GM18907 (cell line): ENCODE results near the gene ZBTB46.
"Not testable (repeated sequence)": the region's sequence is repeated elsewhere in the genome, so short reads cannot be mapped to it uniquely, and the experiment has no call there.

Experiments
- ATAC-seq: cut with Tn5 transposase; IDR thresholded peaks from one replicate; pipeline ENCODE4 v1.9.1; 2021; ENCODE audit warnings: mild to moderate bottlenecking, moderate library complexity; ENCODE audit not compliant: unreplicated experiment

ZBTB46 gene

DNA sequence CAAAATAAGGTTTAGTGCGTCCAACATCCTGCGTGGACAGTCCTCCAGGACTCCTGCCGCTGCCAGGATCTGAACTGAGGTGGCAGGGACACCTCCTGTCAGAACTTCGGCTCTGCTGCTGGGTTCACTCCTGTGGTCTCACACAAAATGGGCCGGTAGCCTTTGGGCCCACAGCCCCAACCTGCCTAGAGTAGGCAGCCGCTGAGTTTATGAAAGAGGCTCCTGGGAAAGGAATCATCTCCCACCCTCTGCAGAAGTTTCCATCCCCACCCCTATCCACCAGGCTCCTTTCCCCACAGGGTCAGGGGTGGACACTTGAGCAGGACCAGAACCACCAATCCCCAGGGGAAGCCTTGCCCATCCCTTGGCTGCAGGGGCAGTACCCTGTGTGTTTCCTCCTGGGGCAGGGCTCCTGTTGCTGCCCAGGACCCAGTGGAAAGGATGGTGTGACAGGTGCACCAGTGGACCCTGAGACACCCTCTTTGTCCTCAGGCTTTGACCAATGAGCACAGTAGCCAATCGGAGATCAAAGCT lies 28.2 kb upstream of the ZBTB46 start:
- ATAC-seq, result no peak

DNA sequence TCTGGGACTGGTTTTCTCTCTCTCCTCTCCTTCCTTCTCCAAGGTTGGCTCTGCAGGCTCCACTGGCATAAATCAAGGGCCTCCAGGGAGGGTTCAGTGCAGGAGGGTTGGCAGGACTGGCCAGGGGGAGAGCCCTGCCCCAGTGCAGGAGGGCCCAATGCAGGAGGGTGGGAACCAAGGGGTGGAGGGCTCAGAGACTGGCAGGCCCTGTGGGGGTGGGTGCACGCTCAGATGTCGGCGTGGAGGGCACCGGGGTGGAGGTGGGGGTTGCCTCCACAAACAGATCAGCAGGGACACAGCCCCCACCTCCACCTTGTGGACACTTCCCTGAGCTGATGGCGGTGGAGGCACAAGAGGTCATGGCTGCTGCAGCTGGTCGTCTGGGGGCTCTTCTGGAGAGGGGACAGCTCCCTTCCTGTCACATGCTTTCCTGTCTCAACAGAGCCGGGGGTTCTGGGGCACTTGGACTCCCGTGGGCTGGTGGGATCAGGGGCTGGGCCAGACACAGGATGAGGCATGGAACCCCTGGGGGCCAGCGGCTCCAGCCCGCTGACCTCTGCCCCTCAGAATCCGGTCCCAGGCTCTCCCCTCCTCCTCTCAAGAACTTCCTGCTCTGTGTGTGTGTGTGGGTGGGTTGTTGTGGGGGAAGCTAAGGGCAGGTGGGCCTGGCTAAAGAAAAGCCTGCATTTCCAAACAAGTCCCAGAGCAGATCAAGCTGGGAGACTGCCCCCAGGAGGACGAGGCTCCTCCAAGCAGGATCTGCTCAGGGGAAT lies 27.5 kb upstream of the ZBTB46 start:
- ATAC-seq, result no peak

DNA sequence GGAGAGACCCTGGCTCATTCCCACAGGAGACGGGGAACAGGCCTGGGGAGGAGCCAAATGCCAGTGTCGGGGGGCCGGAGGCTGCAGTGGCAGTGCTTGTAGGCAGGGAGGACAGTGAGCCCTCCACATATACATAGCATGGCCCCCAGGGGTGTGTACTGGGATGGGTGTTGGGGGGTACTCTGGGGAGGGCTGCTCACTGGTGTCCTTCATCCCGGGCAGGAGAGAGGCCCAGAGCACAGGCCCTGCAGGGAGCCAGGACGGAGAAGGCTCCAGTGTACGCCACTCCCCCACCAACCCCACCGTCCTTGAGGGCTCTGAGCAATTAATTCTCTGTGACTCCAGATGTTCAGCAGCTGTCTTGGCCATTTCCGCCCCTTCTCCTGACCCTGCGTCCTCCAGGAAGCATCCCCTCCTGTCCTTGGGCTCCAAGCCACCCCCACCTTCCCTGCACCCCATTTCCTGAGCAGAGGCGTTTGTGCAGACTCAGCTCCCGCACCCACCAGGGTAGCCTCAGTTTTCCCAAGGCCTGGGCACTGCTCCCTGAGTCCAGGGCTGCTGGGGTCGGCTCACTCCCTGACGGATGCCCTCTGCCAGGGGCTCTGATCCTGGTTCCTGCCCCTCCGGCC lies 26.8 kb upstream of the ZBTB46 start:
- ATAC-seq, result no peak

DNA sequence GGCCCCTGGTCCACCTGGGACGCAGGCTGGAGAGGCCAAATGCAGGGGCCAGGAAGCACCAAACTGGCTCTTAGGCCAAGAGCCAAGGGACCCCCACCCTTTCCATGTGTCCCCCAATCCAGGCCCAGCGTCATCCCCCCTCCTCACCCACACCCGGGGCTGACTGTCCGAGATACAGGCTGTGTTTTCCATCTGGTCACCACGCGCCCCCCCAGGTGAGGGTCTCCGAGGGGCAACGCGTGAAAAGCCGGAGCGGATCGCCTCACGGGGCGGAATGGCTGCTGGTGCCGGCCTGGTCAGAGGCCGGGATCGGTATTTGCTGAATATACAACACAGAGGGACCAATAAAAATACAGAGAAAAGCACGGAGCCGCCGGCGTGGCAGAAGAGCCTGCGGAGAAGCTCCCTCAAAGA lies 25.0 kb upstream of the ZBTB46 start:
- no peak for ATAC-seq

DNA sequence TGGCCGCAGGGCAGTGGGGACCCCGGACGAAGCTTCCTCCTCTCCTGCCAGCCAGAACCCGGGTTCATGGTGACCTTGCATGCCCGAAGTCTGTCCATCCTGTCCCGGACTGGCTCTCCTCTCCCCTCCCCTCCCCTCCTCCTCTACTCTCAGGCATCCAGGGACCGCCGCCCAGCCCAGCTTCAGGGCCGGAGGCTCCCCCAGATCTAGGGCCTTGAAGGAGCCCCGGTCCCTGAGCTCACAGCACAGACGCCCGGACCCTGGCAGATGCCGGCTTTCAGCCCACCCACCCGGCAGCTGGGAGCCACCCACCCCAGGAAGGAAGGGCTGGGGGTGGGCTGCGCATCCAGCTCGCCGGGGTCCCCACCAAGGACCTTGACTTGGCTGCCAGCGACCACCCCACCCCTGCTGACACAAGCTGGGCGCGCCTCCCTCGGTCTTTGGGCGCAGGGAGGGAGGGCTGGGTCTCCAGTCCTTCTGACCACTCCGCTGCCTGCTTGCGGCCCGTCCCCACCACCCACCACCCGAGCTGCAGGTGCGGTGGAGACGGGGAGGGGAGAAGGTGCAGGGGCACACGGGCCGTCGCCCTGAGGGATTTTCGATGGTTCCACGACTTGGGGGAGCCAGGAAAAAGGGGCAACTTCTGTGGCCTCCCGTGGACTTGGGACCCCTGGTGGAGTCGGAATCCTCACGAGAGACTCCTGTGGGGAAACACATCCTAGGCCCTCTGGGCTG lies 24.5 kb upstream of the ZBTB46 start:
- ATAC-seq, result no peak

DNA sequence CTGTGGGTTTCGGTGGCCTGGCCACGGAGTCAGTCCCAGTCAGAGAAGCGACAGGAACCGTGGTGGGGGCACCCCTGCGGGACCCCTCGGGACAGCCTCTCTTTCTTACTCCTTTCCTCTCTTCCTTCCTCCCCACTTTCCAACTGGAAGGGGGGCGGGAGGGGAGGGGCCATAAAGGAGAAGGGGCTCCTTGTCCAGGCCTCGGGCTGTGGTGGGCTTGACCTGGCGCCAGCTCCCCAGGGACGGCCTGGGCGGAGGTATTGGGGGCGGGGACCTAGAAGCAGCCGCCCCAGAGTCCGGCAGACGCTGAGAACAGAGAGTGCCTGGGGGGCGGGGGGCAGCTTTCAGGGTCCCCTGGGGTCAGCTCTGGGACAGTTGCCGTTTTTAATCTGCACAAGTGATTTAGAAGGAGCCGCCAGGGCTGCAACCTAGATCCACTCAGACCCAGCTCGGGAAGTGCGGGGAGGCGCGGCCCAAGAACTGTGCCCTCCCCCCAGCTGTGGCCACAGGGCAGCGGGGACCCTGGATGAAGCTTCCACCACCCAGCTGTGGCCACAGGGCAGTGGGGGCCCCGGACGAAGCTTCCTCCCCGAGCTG lies 23.8 kb upstream of the ZBTB46 start:
- ATAC-seq, result no peak

DNA sequence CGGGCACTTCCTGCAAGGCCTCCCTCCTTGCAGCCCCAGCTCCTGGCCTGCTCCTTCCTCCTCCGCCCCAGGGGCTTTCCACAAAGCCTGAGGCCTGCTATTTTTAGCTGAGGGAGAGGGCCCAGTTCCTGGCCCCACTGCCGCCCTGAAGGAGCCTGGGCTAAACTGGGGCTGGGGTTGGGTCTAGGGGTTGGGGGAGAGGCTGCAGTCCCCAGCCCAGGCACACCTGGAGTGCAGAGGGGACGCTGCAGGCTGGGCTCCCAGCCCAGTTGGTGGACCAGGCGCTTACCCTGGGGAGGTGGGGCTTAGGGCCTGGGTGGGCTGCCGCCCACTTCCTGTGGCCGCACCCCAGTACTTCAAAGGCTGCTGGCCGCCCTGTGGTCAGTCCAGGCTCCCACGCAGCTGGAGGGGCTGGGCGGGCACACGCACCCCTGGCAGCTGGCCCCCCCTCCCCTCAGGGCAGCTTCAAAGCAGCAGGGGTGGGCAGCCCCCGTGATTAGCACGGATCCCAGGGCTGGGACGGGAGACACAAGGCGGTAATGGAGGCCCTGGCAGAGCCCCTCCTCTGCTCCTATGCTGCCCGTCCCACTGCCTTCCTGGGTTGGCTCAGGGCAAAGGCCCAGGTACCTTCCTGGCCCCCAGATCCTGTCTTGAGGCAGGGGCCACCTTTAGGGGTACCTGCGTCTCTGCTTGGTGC lies 23.2 kb upstream of the ZBTB46 start:
- no peak for ATAC-seq

DNA sequence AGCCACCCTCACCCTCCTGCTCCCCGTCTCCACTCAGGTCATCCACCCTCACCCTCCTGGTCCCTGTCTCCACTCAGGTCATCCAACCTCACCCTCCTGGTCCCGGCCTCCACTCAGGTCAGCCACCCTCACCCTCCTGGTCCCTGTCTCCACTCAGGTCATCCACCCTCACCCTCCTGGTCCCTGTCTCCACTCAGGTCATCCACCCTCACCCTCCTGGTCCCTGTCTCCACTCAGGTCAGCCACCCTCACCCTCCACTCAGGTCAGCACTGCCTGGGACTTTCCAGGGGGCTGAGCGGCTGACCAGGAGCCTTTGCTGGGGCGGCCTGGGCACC lies 22.6 kb upstream of the ZBTB46 start:
- not testable (repeated sequence) for ATAC-seq

DNA sequence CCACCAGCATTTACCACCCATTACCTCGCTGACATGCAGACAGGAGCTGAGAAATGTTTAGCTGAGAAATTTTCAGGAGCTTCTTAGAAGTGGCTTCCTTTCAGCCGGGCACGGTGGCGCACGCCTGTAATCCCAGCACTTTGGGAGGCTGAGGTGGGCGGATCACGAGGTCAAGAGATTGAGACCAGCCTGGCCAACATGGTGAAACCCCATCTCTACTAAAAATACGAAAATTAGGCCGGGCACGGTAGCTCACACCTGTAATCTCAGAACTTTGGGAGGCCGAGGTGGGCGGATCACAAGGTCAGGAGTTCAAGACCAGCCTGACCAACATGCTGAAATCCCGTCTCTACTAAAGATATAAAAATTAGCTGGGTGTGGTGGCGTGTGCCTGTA lies 20.5 kb upstream of the ZBTB46 start:
- ATAC-seq, result not testable (repeated sequence)

DNA sequence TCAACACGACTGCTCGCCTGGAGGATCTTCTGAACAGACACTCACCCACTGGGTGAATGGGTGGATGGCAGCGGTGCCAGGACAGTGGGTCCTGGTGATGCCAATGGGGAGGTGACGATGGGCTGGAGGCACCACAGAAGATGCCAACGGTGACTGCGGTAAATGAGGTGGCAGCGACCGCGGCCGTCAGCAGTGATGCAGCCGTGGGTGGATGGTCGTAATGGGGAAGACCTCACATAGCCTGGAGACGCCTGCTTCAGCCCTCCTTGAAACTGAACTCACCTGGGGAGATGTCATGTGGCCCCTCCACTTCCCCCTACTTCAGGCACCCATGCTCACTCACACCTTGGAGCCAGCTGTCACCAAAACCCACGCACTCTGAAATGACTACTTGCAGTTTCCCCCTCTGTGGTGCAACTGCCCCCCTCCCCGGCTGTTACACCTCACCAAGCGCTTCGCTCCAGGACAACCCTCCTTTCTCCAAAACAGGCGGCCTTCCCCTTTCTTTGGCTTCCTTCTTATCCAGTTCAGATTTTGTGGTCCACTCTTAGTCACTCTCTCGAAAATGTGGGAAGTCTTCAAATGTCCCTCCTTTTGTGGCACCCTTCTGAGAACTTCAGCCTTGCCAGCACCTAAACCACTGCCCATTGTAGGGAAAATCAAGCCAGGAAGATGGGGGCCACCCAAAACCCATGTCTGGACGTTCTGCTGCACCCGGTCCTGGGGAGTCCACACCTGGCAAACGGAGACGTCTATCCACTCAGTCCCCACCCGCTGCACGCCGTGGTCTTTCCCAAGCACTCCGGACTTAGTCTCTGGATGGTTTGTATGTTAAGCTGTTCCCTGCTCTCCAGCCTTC lies 19.9 kb upstream of the ZBTB46 start:
- peak; percentile 70 for ATAC-seq

DNA sequence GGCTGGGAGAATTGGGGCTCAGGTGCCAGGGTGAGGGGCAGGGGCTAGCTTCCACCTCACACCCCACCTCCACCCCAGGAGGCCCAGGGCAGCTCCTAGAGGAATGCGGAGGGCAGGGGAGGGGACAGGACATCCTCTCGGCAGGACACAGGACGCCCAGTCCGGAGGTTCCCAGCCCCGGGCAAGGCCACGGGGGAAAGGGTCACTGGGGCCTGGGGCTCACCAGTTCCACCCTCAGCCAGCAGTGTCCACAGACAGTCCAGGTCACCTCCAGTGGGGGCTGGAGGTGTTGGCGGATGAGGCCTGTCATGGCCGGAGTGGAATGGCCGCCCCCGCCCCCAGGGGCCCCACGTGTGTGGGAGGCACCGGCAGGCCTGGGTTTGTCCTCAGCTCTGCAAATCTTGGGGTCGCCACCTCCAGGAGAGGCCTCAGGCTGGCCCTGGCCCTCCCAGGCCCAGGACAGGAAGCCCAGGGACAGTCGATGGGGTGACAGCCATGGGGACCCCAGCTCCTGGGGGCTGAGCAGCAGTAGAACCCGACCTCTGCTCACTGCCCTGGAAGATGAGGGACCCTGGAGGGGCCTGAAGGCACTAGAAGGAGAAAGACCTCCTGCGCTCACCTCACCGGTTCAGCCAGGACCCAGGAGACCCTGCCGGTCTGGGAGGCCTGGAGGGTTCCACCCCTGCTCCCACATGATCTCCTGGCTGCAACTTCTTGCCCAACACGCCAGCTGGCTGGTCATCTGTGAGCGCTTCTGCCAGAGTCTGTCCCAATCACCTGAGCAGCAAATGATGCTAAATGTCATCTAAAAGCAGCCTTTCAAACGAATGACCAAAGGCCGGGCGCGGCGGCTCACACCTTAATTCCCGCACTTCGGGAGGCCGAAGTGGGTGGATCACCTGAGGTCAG lies 17.2 kb upstream of the ZBTB46 start:
- ATAC-seq, result no peak

DNA sequence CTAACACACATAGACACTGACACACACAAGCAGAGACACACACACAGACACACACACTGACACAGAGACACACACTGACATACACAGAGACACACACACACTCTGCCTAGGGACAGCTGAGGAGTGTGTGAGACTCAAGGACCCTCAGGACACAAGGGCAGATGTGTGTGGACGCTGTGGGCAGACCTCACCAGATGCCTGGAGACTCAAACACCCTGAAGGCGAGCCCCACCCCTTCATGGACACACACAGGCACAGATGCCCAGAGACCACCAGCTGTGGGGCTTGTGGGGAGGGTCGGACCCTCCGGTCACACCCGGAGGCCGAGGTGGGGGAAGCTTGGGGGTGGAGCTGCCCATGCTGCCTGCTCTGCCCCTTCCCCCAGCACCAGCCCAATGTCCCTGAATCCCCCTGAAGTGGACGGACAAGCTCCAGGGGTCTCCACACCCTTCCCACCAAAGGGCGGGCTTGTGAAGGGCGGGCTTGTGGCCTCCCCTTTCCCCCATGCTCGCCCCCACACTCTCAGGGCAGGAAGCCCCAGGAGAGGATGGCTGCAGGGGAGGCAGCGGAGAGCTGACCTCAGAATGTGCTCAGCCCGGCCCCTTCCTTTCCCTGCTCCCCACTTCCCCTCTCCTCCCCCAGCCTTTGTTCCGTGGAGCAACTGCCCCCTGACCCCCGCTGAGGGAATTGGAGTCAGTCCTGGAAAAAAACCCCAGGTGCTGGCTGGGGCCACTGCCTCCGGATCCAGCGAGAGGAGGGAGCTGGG lies 16.4 kb upstream of the ZBTB46 start:
- ATAC-seq, result no peak

DNA sequence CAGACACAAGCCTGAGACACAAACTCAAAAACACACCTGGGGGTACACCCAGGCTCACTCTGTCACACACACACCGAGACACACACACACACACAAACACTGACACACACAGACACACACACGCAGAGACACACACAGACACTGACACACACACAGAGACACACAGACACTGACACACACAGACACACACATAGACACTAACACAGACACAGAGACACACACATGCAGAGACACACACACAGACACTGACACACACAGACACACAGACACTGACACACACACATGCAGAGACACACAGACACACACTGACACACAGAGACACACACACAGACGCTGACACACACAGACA lies 15.8 kb upstream of the ZBTB46 start:
- no peak for ATAC-seq

DNA sequence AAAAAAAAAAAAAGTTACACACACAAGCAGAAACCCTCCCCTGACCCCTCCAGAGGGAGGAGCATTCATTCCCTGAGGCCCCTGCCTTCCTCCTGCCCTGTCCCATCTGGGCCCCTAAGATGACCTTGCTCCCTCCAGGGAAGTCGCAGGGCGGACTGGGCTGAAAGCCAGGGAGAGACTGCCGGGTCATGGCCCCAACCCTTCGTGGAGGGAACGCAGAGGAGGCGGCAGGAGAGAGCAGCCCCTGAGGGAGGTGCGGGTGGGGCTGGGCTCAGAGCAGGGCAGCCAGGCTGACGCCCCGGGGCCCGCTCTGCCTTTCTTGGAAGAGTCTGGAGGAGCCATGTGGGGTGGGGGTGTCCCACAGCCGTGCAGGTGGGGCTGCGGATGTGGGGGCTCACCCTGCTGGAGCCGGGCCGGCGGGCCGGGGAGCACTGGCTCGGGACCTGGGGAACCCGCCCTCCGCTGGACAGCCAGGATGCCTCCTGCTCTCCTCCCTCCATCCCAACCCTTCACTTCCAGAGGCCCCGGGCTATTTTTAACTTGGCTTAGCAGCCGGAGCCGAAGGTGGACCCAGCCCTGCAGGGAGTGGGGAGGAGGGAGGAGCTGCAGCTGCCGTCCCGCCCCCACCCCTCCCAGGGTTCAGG lies 15.2 kb upstream of the ZBTB46 start:
- no peak for ATAC-seq

DNA sequence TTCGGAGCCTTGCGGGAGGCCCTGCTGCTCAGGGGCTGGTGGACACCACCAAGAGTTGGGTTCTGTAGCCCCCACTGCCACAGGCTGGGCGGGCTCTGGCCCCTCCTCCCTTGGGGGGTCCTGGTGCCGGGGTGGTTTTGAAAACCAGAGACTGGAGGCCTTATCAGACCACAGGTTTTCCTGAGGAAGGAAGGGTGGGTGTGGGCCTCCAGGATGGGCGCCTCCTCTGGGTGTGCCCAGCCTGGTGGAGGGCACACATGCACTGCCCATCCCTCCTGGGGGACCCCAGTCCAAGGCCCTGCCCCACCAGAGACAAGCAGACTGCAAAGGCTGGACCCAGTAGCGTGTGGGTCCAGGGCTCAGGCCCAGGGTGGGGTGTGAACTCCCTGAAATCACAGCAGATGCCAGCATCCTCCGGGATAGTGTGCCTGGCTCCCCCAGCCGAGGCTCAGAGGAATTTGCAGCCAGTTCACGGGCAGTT lies 13.5 kb upstream of the ZBTB46 start:
- ATAC-seq, result no peak

DNA sequence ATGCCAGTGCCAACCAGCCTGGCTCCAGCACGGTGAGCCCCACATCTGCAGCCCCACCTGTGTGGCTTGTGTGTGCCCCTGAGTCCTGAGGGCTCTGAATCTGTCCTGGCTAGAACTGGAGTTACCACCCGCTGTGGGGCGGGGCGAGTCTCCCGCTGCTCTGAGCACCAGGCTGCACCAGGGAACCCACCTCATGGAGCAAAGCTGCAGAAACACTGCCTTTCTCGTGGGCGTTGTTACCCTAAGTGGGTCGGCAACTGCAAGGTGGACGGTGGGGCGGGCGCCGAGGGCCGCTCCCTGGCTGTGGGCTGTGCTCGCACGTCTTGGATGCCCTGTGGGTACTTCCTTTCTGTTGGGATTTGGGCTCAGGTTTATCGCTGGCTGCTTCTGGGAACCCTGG lies 12.7 kb upstream of the ZBTB46 start:
- no peak for ATAC-seq

DNA sequence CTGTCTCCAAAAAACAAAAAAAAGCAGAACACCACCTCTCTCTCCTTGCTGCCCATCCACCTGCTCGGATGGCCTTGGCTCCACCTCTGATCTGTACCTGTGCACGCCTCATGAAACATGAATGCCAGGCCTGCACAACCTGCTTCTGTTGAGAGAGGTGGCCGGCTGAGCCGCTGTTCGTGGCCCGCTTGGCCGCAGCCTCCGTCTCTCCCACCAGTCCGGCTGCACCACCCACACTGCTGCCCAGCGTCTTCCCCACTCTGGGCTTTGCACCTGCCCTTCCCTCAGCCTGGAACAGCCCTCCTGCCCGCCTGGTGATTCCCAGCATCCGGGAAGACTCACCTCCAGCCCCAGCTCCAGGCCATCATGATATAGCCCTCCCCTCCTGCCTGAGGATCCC lies 12.2 kb upstream of the ZBTB46 start:
- ATAC-seq, result no peak

DNA sequence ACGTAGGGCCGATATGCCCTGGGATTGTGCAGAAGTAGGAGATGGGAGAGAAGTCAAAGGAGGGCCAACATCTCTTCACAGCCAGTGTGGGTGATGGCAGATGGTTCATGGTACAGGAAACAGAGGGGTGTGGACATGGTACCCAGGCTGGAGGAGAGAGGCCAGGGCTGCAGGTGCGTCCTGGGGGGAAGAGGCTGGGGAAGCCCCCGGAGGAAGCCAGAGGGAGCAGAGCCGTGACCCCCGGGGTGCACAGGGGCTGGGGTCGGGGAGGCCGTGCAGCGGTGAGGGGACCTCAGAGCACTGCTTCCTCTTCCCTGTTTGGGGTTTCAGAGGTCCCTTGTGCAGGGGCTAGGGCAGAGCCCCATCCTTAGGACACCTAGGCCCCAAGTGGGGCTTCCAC lies 11.2 kb upstream of the ZBTB46 start:
- ATAC-seq, result no peak
